GM21528 (cell line): ENCODE data around the gene TUSC2.
"Not testable (repeated sequence)": the region's sequence is repeated elsewhere in the genome, so short reads cannot be mapped to it uniquely, and the experiment has no call there.

ENCODE experiments used
- ATAC-seq: cut with Tn5 transposase; IDR thresholded peaks from one replicate; pipeline ENCODE4 v1.9.1; 2021; ENCODE audit warnings: mild to moderate bottlenecking, moderate library complexity; ENCODE audit not compliant: unreplicated experiment, low FRiP score

The TUSC2 gene

DNA sequence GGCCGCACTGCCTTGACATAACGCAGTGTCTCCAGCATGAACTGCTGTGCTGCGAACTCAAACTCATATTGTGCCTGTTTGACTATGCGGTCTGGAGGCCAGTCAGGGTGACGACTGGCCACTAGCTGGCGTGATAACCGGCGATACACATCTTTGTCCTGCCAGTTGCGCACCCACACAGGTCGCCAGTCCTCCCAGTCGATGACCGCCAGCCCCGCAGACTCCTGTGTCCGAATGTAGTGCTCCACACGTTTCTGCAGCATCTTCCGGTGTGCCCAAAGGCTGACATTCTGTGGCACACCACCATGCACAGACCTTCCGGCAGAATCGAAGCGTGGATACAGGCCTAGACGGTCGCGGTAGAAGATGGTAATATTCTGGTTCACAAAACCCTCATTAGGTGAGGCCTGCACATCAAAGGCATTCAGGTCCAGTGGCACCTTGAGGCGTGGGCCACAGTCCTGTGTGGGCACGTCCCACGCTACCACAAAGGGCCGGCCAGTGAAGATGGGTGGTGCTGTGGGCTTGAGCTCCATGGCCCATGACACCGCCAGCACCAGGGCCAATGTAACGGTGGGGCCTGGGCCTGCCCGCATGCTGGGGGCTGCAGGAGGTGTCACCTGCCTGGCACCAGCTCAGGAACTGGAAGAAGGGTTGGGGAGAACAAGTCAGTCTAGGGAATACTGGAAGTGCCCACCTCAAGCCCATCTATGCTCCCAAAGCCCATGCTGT lies 8.0 kb downstream of the TUSC2 start:
- ATAC-seq = no peak

DNA sequence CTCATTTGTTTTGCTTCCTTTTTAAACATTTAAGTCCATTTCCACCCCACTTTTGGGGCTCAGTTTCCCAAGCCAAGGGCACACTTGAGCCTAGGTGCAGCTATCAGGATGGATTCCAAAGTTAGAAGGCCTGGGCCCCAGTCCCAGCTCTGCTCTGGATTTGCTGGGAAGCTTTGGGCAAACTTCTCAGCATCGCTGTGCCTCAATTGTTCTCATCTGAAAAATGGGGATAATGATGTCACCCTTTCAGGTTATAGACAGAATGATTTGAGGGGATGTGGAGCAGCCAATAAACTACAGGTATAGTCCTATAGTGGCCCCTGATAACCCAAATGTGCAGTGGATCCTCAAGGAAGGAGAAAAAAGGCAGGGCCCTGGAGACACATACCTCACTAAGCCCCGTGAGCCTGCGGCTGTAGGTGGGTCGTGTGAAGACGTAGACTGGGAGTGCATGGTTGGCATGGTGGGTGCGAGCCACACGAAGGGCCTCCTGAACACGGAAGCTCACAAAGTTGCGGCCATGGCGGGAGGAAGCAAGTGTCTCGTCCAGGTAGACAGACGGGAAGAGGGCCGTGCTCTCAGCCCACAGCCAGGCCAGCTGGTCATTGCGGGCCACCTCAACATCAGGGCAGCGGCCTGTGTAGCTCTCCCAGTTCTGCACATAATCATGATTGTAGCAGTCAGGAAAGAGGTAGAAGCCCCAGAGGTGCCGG lies 8.7 kb downstream of the TUSC2 start:
- no peak for ATAC-seq

GRCh38 chr3:50318615-50319014 lies 9.4 kb downstream of the TUSC2 start:
- no peak for ATAC-seq

GRCh38 chr3:50318163-50318562 lies 9.9 kb downstream of the TUSC2 start:
- ATAC-seq = no peak

- ATAC-seq = no peak
These were observed 10.7 kb downstream of the TUSC2 start for GRCh38 chr3:50317300-50317699.

DNA sequence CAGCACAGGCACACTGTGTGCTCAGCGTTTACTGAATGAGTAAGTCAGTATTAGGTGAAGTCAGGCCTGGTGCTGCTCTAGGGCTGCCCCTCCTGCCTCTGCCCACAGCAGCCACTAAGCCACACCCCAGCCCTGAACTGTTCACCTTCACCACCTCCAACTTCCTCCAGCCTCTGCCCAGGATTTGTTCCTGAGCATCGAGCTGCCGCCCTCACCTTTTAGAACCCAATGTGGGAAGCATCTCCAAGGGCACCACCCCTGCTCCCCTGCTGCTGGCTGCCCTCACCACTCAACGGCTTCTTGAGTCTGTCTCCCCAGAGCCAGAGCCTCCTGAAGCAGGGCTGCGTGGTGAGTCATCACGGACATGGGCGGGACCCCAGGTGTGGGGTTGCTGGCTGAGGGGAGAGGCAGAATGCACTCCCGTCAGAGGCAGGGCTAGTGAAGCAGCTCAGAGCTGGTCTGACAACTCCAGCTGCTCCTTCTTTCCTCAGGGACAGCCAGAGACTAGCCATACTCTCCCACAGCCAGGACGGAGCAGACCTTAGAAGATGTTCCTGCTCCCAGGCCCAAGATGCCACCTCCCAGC lies 11.3 kb downstream of the TUSC2 start:
- ATAC-seq = no peak

DNA sequence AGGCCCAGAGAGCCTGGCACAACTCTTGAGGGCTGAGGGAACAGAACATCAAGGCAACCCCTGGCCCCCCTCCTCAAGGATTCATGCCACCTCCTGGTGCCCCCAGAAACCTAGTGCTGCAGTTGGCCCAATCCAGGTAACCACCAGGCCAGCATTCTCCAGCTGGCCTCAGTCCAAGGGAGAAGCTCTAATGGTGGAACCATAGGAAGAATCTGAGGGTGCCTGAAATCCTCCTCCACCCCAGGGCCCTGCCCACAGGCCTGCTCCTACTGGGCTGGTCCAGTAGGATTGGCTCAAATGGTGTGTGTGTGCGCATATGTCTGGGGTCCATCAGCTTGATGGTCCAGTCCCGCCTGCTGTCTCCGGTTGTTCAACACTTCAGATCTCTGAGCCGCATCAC lies 13.2 kb downstream of the TUSC2 start:
- ATAC-seq = no peak

GRCh38 chr3:50314342-50314741 lies 13.7 kb downstream of the TUSC2 start:
- no peak for ATAC-seq

- ATAC-seq = not testable (repeated sequence)
These were observed 16.0 kb downstream of the TUSC2 start for GRCh38 chr3:50312041-50312440.

DNA sequence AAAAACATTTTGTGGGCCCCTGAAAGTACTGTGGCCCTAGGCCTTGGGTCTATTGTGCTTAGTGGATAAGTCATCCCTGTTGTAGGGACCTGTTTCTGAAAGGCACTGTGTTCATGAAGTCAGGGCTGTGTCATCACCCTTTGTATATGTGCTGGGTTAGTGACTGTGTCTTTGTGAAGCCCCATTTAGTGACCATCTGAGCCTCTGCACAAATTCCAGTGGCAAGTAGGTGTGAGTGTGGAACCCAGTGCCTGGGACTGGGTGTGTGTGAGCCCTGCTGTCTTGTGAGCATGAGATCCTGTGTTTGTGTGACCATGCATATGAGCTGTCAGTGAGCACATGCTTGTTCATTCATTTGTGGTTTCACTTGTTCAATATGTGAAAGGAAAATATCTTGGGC lies 23.4 kb downstream of the TUSC2 start:
- ATAC-seq = no peak

- no peak for ATAC-seq
These were observed 24.8 kb downstream of the TUSC2 start, which contains the start of gene HYAL1 for GRCh38 chr3:50303013-50303815. HYAL1 (minus strand) TSS chr3:50303574; CDS start chr3:50302956, 618 bp downstream.

DNA sequence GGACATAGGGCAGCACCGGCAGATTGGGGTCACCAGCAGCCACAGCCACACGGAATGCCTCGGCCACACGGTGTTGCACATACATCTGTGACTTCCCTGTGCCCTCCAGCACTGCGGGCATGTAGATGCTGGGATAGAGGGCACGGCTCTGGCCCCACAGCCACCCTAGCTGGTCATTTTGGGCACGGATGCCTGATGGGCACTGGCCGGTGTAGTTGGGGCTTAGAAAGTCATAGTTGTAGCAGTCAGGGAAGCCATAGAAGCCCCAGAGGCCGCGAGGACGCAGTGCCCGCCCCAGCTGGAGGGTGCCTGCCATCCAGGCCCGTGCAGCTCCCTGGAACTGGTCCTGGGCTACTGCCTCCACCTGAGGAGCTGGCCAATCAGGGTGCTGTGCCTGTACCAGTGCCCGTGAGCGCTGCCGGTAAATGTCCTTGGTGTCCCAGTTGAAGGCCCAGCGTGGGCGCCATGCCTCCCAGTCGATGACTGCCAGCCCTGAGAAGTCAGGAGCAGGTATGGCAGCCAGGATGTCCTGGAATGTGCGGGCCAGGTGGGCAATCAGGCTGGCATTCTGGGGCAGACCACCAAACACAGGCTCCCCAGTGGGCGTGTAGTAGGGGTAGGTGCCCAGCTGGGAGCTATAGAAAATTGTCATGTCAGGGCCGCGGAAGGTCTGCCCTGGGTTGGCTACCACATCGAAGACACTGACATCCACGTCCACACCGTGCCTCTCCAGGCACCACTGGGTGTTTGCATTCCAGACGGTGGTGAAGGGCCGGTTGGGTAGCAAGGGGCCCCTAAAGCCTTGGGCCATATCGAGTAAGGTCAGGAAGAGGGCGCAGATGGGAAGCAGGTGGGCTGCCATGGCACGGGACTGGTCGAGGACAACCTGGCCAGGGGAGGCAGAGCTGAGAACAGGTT lies 25.7 kb downstream of the TUSC2 start:
- no peak for ATAC-seq

- no peak for ATAC-seq
These were observed 27.3 kb downstream of the TUSC2 start for GRCh38 chr3:50300681-50301254.

DNA sequence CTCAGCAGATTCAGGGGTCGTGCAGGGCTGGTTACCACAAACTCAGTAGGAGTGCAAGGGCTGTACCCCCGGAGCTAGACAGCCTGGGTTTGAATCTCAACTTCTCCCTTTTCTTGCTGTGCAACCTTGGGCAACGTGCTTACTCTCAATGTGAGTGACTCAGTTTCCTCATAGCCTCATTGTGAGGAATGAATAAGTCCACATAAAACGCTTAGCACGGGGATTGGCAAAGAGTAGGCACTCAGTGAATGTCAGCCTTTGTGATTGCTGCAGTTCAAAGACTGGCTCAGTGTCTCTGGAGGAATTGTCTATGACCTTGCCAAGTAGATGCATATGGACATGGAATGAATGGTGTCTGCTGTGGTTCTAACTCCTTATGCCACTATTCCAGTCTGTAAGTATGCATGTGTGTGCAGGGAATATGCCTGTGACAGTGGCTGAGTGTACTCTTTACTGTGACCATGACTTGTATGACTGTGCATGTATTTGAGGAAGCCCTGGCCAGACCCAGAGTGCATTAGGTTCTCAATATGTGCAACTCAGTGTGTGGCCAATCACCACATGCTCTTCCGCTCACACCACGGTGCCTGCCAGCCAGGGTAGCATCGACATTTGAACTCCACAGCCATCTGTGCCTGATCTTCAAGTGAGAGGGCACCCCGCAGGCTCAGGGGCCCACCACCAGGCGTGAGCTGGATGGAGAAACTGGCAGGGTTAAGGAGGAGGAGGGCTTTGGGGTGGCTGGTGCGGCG lies 27.9 kb downstream of the TUSC2 start:
- ATAC-seq = no peak

DNA sequence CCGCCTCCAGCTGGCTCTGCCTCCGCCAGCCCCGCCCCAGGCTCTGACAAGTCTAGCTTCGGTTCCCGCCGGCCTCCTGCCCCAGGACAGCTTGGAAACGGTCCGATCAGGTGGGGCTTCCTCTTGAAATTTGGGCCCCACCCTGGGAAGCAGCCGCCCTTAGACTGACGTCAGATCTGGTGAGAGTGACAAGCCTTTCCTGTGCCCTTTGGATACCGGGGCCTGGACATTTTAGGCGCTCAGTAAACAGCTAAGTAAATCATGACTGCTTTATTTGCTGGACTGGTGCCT lies 28.4 kb downstream of the TUSC2 start:
- ATAC-seq = no peak

- peak; percentile 82 for ATAC-seq
These were observed 29.0 kb downstream of the TUSC2 start, which contains the start of the genes HYAL3 and NAA80 for GRCh38 chr3:50298836-50299637. HYAL3 (minus strand) TSS chr3:50299405; CDS start chr3:50295602, 3,803 bp downstream. NAA80 (minus strand) TSS chr3:50299405; CDS start chr3:50297463, 1,942 bp downstream.

DNA sequence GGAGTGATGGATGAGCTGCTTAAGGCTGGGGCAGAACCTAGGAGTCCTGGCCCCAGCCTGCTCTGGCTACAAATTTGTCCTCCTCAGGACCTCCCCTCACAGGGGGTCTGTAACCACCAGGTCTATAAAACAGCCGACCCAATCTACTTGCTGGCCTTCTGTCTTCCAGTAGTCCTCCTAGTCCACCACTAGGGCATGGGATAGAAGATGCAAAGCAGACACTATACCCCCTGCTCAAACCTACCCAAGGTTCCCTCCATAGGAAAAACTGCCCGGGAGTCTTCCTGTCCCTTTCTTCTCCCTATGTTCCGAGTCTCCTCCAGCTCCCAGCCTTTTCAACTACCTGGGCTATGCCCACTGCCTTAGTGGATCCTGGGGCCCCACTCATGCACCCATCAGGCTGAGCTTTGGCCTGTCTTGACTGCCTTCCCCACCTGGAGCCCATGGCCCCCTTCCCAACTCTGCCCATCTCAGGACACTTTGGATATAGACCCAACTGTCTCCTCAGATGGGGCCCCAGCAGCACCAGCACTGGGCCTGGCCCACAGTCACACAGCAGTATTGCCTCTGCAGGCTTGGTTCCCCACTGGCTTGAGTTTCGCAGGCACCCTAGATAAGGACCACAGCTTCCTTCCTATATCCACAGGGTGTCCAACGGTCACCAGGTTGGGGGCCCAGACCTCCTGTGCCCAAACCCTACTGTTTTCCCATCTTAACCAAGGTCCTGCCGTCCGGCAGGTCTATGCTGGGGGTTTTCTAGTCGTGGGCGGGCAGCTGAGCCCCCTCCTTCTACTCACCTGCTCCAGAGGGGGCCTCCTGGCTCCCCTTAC lies 29.9 kb downstream of the TUSC2 start:
- no peak for ATAC-seq
